HG03354 (cell line): ENCODE data around the gene SPTBN4.
"Not testable (repeated sequence)": the region's sequence is repeated elsewhere in the genome, so short reads cannot be mapped to it uniquely, and the experiment has no call there.

Experiments
- ATAC-seq: cut with Tn5 transposase; IDR thresholded peaks from one replicate; pipeline ENCODE4 v1.9.1; 2021; ENCODE audit warnings: mild to moderate bottlenecking; ENCODE audit not compliant: unreplicated experiment, poor library complexity, severe bottlenecking

SPTBN4 gene

DNA sequence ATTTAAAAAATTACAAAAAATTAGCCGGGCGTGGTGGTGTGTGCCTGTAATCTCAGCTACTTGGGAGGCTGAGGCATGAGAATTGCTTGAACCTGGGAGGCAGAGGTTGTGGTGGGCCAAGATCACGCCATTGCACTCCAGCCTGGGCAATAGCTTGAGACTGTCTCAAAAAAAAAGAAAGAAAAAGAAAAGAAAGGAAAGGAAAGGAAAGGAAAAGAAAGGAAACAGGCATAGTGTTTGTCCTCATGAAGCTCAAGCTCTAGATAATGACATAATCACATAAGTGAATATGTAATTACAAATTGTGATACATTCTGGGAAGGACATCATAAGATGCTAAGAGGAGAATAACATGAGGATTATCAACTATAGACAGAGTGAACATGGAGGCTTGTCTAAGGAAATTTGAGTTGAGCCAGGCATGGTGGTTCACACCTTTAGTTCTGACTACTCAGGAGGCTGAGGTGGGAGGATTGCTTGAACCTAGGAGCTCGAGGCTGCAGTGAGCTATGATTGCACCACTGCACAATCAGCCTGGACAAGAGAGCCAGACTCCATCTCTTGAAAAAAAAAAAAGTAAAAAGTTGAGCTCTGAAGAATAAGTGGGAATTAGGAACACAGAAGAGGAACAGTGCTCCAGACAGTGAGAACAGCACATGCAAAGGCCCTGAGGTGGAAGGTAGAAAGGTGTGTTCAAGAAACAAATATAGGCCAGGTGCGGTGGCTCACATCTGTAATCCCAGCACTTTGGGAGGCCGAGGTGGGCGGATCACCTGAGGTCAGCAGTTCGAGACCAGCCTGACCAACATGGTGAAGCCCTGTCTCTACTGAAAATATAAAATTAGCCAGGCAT is 34.1 kb downstream of the SPTBN4 start:
- not testable (repeated sequence) for ATAC-seq

DNA sequence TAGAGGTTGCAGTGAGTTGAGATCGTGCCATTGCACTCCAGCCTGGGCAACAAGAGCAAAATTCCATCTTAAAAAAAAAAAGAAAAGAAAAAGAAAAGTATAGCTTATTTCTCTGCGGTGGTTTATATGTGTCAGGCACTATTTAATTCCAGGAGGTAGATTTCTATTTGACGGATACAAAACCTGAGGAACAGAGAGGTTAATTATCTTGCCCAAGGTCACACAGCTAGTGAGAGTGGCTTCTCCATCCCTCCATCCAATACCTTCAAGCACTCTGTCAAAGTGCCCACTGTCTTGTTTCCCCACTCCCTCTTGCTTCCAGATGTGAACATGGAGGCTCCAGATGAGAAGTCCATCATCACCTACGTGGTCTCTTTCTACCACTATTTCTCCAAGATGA is 34.8 kb downstream of the SPTBN4 start:
- ATAC-seq: no peak

DNA sequence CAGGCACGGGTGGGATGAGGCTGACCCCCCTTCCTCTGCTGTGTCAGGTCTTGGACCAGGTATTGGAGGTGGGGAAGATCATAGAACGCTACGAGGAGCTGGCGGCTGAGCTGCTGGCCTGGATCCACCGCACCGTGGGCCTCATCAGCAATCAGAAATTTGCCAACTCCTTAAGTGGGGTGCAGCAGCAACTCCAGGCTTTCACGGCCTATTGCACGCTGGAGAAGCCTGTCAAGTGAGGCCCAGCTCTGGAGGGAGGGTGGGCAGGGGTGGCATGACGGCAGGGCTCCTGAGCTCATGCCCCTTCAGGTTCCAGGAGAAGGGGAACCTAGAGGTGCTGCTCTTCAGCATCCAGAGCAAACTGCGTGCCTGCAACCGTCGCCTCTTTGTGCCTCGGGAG is 35.3 kb downstream of the SPTBN4 start:
- no peak for ATAC-seq

- no peak for ATAC-seq
These were observed 36.0 kb downstream of the SPTBN4 start for GRCh38 chr19:40502647-40503319.

- no peak for ATAC-seq
These were observed 36.5 kb downstream of the SPTBN4 start for GRCh38 chr19:40503320-40503695.

GRCh38 chr19:40506099-40506498 is 39.3 kb downstream of the SPTBN4 start:
- ATAC-seq: no peak

DNA sequence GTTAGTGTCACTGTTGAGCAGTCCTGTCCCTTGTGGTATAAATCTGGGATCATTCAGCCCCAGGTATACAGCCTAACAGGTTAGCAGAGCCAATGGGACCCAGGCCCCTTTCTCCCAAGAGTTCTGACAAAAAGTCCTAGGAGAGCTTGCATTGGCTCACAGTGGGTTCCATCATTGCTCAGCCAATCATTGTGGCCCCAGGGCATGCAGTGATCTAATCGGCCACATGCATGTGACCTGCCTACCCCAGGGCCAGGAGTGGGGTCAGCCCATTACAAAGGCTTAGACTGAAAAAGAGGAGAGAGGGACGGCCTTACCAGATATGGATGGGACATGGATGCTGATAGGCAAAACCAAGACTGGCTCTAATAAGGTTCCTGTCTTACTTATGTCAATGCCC is 41.1 kb downstream of the SPTBN4 start:
- no peak for ATAC-seq

DNA sequence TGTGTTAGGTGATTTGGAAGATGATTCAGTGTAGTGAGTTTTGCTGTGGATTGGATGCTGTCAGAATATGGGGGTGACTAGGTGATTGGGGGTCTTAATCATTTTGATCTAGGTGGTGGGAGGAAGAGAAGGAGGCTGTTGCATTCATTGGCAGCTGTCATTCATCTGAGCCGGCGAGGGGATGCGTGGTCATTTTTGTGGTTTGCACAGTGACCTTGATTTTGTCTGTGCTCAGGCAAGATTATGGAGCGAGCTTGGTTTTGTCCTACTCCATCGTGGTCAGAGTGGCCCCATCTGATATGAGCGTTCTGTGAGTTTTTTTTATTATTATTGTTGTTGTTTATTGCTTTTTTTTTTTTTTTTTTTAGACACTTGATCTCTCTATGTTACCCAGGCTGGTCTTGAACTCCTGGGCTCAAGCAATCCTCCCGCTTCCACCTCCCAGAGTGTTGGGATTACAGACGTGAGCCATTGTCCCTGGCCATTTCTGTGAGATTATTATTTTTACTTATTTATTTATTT is 42.0 kb downstream of the SPTBN4 start:
- no peak for ATAC-seq

DNA sequence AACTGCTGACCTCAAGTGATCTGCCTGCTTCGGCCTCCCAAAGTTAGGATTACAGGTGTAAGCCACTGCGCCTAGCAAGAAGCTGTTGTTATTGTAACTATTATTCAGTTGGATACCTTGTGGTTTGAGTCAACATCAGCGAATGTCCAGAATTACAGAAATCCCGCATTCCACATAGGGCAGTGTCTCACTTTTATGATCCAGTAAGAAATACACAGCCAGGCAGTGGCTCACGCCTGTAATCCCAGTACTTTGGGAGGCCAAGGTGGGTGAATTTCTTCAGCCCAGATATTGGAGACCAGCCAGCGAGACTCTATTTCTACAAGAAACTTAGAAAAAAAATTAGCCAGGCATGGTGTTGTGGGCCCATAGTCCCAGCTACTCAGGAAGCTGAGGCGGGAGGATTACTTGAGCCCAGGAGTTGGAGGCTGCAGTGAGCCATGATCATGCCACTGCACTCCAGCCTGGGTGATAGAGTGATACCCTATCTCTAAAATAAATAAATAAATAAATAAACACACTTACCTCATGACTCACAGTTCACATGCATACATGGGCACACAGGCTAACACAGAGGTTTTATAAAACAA is 43.8 kb downstream of the SPTBN4 start:
- no peak for ATAC-seq

- no peak for ATAC-seq
These were observed 44.7 kb downstream of the SPTBN4 start for GRCh38 chr19:40511487-40511886.

DNA sequence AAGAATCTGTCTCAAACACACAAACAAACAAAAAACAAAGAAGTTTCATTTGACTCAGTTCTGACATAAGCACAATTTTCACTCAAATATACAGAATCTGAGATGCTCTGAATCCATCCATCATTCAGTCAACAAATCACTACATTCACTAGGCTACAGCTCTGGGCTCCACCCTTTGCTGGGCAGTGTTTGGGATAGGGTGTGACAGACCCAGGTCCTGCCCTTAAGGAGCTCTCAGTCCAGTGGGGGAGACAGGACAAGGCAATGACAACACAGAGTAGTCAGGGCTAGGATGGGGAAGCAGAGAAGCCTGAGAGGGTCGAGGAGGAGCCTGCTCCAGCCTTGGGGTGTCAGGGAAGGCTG is 45.3 kb downstream of the SPTBN4 start:
- no peak for ATAC-seq

DNA sequence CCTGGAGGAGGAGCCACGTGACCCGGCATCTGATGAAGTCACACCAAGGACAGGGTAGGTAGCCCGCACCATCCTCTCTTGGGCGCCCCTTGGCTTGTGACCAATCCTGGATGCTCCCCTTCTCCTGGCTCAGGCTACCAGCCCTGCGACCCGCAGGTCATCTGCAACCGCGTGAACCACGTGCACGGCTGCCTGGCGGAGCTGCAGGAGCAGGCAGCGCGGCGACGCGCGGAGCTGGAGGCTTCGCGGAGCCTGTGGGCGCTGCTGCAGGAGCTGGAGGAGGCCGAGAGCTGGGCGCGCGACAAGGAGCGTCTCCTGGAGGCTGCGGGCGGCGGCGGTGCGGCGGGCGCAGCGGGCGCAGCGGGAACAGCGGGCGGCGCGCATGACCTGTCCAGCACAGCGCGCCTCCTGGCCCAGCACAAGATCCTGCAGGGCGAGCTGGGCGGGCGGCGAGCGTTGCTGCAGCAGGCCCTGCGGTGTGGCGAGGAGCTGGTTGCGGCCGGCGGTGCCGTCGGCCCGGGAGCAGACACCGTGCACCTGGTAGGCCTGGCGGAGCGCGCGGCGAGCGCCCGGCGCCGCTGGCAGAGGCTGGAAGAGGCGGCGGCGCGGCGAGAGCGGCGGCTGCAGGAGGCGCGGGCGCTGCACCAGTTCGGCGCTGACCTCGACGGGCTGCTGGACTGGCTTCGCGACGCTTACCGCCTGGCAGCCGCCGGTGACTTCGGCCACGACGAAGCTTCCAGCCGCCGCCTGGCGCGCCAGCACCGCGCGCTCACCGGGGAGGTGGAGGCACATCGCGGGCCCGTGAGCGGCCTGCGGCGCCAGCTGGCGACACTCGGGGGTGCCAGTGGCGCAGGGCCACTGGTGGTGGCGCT is 45.9 kb downstream of the SPTBN4 start:
- ATAC-seq: no peak

GRCh38 chr19:40513345-40513678 is 46.5 kb downstream of the SPTBN4 start:
- ATAC-seq: no peak

DNA sequence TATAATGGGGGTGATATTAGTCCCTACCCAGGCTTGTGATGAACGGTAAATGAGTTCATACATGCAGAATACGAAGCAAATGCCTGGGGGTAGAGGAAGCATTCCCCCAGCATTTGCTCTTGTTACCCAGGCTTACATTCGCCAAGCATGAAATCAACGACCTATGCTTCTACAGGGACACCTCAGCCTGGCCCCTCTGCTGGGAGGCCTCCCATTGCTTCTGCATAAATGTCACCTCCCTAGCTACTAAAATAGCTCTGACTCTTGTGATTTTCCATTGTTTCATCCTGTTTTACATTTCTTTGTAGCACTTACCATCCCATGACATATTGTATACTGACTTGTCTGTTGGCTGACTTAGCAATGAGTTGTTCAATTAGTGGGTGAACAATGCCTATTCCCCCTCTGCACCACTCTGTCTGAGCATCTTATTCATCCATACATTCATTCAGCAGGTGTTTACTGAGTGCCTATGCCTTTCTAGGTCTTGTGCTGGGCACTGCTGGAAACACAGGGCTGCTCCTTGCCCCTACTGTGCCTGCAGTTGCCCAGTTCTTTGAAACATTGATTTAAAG is 47.0 kb downstream of the SPTBN4 start:
- no peak for ATAC-seq

- no peak for ATAC-seq
These were observed 50.4 kb downstream of the SPTBN4 start for GRCh38 chr19:40517248-40517647.

- no peak for ATAC-seq
These were observed 52.8 kb downstream of the SPTBN4 start for GRCh38 chr19:40519352-40520322.

- no peak for ATAC-seq
These were observed 54.5 kb downstream of the SPTBN4 start for GRCh38 chr19:40521276-40521675.

- ATAC-seq: not testable (repeated sequence)
These were observed 55.1 kb downstream of the SPTBN4 start for GRCh38 chr19:40521900-40522299.
